GM13977 (cell line): Measurements from ENCODE around the gene DPEP2NB.
"Not testable (repeated sequence)": the region's sequence is repeated elsewhere in the genome, so short reads cannot be mapped to it uniquely, and the experiment has no call there.

Experiments
- DNase-seq: peaks from one replicate; pipeline ENCODE4 v3.0.0; 2012; ENCODE audit warnings: low spot score
- CTCF ChIP-seq: IDR thresholded peaks from 2 replicates; pipeline ENCODE4 v1.5.1; 2012; ENCODE audit warnings: mild to moderate bottlenecking, control low read depth; ENCODE audit not compliant: insufficient read depth; ENCODE audit errors: extremely low read depth, missing control alignments
- in situ Hi-C: fragments of 300-500 bp; cut with MboI; formaldehyde crosslinking; loops from one replicate; pipeline ENCODE4 v1.12.0; 2022; ENCODE audit warnings: low sequenced_read_pairs, low pct_unique_long_range_greater_than_20kb, mixed read lengths, inconsistent platforms; ENCODE audit not compliant: unreplicated experiment

The DPEP2NB gene

GRCh38 chr16:68021490-68021889 lies 5.8 kb upstream of the DPEP2NB start:
- in situ Hi-C loops = no loop called here
- no peak for TF ChIP-seq CTCF
- no peak for DNase-seq

GRCh38 chr16:68019167-68019680 lies 3.5 kb upstream of the DPEP2NB start:
- DNase-seq = no peak
- in situ Hi-C loops = no loop called here
- no peak for TF ChIP-seq CTCF

GRCh38 chr16:68013440-68013839 lies 2.3 kb downstream of the DPEP2NB start:
- in situ Hi-C loops = no loop called here
- TF ChIP-seq CTCF = no peak
- no peak for DNase-seq

GRCh38 chr16:68009872-68010271 lies 5.8 kb downstream of the DPEP2NB start:
- DNase-seq, in situ Hi-C loops: not testable (repeated sequence)

- in situ Hi-C loops = no loop called here
- no peak for TF ChIP-seq CTCF
- no peak for DNase-seq
Measured at GRCh38 chr16:68009157-68009735, 6.5 kb downstream of the DPEP2NB start.

GRCh38 chr16:68005786-68006286 lies 9.9 kb downstream of the DPEP2NB start:
- peak; percentile 28 for DNase-seq
- no peak for TF ChIP-seq CTCF
- in situ Hi-C loops = no loop called here

GRCh38 chr16:68005211-68005610 lies 10.5 kb downstream of the DPEP2NB start:
- in situ Hi-C loops = no loop called here
- DNase-seq = no peak
- TF ChIP-seq CTCF = no peak
